NCI-H2107 (cell line): ENCODE measurements around the gene LBX1.

Source experiments
- DNase-seq: peaks from one replicate; lab custom pipeline; 2025; lab: John Stamatoyannopoulos, UW

LBX1 gene

DNA sequence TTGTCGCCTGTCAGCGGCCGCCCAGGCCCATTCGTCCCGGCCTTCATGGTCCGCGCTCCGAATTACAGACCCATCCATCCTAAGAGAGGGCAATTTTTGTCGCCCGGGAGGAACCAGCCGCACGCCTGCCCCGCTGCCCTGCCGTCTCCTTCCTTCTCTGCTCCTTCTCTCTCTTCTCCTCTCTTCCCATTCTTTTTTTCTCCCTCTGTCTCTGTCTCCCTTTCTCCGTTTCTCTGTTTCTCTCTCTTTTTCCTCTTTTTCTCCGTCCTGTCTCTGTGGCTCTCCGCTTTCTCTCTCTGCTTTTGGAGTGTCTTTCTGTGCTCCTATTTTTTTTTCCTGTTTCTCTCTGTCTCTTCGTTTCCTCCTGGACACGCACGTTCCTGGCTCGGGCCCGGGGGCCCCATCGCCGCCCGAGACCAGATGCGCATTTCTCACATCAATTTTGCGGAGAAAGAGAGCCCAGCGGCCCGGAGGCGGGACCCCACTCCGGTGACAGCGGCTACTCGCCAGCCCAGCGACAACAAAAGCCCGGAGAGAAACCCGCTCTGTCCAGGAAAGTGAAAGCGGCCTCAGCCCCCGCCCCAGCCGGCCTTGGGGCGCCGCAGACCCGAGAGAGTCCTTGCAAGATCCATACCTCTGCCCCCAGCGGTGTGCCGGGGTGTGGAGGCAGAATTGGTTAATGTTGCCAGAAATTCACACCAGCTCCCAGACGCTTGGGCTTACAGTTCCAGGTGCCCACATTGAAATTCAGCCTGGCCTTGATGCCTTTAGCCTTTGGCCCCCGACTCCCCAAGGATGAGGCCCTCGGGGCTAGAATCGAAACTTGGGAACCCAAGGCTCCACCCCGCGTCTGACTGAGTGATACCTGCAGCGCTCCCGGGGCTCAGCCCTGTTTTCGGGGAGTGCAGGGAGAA lies 4.1 kb downstream of the LBX1 start:
- DNase-seq = no peak

DNA sequence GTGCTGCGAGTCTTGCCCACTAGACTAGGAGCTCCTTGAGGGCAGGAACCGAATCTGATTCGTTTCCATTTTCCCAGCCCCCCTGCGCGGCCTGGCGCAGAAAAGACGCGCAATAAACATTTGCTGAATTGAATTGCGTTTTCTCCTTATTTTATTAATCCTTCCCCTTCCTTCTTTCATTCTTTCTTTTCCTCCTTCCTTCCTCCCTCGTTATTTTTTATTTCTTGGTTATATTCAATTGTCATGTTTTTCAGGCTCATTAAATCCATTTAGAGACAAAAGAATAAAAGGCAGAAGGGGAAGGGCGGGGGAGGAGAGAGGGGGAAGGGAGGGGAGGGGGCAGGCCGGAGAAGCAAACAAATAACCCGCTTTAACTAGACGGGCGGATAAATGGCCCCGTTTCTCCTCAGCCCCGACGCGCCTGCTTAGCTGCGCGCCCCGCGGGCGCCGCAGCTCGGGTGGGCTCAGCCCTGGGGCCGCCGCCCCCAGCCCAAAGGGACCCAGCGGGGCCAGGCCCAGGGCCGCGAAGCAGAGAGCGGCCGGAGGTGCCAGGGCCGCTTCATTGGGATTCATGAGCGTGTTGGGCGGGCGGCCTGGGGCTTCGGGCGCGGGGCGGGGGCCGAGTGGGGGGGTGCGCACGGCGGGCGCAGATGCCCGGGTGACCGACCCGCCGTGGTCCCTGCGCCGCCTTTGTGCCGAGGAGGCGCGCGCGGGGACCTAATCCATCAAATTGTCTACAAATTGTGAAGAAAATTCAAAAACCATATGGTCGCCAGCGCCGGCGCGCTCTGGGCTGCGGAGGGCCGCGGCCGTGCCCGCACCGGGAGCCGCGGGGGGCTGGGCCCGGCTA lies 5.0 kb downstream of the LBX1 start:
- DNase-seq = no peak

DNA sequence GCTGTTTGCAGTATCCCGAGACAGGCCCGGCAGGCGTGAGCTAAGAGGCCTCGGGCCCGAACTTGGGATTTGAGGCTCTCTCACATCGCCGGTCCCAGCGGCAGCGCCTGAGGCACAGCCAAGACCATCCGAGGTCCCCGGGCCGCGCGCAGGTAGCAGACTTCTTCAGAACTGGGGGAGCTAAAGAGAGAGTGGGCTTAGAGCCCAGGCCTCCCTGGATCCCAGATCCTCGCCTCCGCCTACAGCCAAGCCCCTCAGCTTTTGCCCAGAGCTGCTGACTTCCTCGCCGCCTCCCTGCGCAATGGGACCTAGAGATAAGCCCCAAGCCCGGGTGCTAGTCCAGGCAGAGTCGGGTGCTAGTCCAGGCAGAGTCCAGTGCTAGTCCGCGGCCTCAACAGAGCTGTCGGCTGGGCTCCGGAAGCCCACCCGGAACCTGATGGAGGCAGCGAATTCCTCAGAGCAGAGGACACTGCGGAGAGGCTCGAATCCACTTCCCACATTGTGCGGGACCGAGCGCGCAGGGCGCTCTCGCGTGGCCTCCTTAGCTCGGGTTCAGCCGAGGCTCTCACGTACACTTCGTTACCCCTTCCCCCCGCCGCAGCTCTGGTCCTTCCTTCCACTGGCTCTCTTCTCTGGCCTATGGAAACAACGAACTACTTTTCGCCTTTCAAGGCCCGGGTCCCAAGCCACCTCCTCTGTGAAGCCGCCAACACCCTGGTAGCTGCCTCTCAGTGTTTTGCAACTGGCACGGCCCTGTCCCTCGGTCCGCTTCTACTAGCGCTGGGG lies 5.8 kb downstream of the LBX1 start:
- DNase-seq = no peak

DNA sequence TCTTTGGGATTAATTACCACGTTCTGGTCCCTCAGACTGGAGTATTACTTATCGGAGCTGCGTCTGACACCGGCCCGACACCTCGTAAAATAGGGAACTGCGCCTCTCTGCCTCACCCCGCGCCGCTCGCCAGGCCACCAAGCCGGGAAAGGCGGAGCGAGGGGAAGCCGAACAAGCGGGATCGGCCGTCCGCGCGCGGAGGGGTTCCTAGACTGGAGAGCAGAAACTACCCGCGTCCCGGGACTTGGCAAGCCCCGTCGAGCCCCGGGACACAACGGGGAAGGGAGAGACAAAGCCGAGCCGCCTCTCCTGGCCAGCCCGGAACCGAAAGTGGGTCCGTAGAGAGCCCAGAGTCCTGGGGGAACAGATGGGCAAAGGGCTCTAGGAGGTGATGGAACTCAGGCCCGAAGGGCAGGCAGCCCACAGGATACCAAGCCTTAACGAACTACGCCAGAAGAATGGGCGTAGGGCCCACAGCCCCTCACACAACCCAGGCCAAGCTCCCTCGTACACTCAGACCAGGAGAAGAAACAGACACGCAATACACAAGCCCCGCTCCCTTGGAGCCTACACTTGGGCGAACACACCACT lies 6.5 kb downstream of the LBX1 start:
- no peak for DNase-seq

DNA sequence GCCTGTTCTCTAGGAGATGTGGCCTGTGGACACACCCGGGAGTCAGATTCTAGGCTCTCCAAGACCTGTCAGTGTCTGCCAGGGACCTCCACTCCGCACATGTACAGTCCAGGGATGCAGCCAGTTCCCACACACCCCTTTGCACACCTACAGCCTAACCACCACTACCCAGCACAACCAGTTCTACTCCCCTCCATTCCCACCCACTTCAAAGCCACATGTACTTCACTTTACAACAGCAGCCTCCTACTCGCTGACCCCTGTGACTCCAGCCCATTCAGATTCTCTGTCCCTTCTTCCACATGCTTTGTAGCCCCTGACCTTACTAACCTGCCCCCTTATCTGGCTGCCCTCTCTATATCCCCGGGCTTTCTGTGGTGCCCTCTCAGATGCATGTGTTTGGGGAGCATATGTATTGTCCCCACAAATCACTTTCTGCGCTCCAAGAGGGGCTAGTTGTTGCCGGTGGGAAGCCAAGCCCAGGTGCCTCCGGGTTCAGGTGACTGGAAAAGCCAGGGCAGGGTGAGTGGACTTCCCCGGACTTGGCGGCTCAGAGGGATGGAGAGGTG lies 7.2 kb downstream of the LBX1 start:
- DNase-seq = no peak

DNA sequence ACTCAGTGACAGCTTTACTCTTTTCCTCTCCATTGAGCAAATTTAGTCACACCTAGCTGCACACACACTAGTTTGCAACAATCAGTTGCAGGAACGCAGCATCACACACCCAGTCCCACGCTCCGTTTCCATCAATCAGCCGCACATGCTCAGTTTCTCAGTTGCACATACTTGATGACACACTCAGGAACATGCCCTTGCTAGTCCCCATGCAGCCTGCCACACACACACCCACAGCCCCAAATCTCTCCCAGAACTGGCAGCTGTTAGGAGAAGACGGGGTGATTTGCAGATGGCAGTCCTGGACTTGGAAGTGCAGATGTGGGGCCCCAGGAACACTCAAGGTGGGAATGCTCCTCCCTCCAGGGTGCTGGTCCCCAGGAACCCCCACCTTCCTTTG lies 7.7 kb downstream of the LBX1 start:
- no peak for DNase-seq

DNA sequence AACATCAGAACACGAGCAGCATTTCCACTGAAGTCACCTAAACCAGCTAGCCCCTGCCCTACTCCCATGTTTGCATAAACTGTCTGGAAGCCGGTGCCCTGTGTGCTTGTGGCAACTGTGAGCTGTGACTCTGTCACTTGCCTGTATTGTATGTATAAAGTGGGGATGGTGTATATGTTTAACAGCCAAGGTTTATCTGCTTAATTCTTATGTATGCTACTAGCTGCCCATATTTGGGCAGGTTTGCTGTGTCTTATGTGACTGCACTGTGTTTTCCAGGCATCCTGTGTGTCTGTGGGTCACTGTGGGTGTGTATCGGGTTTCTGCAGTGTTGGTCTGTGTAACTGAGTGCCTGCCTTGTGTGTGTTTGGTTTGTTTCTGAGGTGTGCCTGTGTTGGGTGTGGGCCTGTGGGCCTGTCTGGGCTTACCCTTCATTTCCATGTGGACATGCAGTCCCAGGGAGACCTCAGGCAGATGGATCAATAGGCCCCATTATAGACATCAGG lies 9.3 kb downstream of the LBX1 start:
- no peak for DNase-seq

DNA sequence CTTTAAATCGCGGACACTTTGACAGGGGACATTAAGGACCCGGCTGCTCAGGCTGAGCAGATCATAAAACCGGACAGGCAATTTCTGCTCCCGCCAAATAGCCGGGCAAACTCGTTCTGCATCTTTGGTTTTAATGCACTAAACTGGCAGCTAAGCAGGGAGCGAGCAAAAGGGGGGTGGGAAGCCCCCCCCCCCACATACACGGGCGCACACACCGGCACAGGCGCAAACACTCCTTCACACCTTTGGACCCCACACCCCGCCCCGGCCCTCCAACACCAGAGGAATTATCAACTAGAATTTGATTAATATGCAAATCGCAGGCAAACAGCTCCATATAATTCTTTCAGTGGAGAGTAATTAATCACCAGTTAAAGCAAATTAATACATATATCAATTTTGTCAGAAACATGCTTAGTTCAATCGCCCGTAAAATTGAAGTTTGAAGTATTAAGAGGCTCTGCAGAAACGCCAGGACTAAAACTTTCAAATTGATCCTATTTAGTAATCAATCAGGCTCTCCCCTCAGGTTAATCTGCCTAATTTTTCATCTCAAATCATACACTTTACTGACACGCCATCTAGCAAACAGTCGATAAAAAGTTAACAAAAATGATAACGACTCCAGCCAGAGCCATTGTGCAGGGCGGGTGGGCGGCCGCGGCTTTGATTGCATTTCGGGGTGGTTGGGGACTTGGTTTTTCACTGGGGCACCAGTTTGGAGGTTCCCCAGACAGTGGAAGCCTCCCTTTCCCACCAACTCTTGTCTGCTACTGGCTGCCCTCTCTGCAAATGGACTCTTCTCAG lies 9.9 kb downstream of the LBX1 start:
- DNase-seq = no peak

DNA sequence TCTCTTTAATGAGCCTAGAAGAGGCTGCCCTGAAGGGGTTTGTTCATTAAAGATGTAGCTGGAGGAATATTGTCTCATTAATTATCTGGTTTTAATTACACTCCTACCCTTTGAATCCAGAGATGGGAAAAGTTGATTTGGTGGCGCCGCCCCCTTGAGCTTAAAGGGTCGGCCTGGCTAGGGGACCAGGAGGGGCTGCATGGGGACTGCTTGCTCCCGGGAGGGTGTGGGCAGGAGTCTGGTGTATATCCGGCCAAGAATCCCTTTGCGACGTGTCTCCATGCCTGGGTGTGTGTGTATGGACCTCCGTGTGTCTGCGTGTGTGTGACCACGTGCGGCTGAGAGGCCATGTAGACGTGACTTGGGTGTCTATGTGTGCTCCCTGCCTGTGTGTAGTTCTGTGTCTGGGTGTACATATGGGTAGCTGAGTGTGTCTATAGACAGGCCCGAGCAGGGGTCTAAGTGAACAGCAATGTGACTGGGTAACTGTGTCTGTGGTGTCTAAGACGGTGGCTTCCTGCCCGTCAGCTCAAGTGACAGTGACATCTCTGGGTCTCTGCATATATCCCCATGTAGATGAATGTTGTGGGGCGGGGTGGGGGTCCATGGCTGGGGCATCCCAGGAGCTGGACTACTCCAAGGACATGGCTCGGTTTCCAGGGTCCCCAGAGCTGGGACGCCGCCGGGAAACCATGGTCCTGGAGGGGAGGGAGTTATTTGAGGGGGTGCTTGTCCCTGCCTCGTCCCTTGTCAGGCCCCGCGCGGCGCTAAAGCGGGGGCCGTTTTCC lies 10.7 kb downstream of the LBX1 start:
- DNase-seq = no peak

DNA sequence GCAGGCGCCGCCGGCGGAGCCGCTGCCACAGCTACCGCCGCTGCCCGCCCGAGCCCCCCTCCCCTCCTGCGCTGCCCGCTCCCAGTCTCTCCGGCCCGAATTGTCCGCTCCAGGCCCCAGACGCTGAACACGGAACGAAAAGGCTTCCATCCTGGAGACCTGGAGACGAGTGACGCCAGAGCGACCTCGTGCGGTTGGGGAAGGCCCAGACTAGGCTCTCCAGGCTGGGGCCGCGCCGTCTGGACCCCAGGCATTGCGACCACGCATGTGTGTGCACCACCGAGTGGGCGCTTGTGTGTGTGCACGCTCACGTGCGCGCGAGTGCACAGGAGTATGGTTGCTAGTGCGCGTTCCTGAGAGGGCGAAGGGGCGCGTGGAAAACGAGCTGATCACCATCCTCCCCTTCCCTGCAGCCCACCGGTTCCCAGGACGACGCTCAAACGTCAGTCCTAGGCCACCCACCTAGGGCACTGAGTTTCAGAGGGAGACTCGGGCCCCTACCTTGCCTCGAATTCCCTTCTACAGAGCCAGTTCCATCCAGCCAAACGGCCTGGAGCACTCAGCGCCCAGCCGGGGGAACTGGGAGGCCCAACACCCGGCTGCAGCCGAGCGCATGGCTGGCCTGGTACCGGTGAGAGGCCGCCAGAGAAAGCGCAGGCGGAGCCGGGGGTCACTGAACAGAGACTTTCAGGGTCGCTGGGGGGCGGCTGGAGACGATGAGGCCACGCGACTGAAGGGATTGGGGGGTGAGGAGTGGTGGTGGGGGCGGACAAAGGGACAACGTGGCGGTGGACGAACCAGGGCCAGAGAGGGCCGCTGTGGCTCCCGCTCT lies 11.6 kb downstream of the LBX1 start:
- DNase-seq = no peak

DNA sequence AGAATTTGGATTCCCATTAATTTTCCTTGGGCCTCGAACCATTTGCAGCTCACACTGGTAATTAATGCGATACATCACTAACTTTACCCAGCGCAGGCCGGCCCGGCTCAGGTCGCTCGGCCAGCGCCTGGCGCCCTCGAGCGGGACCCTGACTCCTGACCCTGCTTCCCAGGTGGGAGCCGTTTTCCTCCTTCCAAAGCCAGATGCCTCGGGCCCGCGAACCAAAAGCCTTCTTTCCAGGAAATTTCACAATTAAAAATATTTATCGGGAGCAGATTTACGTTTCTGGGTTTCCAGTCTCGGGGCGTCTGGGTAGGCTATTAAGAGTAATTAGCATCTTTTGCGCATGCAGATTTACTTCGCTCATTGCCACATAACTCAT lies 12.2 kb downstream of the LBX1 start:
- no peak for DNase-seq

DNA sequence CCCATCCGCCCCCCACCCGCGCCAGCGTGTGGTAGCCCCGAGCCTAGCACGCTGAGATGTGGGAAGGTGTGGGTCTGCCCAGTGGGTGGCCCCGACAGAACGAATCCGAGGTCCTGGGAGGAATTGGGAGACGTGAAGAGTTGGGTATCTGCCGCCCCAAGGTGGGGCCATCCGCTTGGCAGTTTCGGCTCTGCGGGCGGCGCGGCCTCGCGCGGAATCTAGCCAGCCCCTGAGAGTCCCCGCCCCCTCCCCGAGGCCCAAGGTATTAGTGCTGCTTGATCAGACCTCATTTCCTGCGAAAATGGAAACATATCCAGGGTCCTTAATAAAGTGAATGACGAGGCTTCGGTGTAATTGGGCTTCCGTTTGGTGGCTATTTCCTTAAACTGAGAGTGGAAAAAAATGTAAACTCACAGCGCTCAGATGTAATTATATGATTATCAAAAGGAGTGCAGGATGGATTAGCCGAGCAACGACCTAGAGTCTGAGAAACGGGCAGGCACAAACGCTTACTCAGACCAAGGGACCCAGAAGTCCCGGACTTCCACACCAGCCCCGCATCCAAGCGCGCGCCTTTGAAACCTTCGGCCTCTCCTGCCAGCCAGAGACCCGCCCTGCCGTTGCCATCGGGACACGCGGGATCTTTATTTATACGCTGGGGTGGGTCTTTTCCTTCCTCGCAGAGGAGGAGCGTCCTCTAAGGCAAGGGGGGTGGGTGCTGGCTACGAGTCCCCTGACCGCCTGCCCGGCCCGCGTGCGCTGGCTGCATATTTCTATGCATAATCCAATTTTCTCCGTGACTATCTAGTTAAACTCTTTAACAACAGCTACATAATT lies 12.8 kb downstream of the LBX1 start:
- DNase-seq = no peak

DNA sequence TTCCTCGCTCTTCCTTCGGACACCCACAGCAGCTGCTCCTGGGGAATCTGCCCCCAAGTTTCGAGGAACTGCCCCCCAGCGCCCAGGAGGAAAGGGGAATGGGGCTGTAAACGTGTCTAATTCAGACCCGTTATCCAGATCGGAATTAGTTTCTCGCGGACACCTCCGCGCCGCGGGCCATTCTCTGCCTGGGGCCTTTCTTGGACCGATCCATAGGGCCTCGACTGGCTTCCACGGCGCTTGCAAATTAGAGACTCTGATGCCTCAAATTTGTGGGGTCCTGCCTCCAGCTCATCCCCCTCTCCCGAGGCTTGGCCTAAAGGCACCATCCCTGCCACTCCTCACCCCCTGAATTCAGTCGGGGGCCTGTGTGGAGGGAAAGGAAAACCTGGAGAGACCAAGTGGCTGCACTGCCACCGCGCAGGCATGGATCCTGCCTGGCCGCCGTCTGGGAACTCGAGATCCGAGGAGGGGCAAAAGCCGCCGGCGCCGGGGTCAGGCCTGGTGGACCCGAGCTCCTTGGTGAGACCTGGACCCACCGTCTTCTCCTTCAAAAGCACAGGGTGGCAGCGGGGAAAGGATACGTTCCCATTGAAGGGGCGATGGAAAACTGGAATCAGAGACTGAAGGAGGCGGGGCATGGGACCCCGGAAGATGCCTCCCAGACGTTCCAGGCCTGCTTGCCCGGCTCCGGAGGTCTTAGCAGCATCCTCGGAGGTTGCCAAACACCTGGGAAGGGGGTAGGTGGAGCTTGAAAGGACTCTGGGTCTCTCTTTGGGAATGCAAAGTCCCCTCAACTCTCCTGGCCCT lies 13.7 kb downstream of the LBX1 start:
- DNase-seq = no peak

DNA sequence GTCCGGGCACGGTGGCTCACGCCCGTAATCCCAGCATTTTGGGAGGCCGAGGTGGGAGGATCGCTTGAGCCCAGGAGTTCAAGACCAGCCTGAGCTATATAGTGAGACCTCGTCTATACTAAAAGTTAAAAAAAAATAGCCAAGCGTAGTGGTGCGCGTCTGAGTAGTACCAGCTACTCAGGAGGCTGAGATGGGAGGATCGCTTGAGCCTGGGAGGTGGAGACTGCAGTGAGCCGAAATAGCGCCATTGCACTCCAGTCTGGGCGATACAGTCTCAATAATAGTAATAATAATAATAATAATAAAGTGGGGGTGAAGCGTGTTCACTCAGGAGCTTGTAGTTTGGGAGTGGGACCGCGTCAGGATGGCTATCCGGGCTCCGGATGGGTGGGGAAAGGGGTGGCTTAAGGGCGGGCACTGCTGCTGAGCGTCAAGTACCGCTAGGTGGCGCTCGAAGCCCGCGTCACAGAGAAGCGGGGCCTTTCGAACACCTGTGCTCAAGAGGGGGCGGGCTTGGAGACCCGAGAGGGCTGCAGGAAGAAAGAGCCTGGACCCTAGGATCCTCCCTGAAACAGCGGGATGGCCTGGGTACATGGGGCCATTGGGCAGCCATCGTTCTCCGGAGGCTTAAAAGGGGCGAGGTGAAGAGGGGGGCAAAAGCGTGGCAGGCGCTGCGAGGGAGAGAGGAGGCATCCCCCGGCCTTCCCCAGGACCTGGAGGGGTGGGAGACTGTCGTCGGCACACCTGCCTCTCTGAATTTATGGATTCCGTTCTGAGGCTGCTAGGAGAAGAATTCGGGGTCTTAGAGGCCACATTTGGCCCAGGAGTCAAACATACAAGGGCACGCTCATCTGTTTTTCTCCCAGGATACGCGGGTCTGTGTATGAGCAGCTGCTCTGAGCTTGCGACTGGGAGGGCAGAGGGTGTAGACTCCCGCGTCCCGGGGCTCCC lies 14.5 kb downstream of the LBX1 start:
- DNase-seq = peak; percentile 19

DNA sequence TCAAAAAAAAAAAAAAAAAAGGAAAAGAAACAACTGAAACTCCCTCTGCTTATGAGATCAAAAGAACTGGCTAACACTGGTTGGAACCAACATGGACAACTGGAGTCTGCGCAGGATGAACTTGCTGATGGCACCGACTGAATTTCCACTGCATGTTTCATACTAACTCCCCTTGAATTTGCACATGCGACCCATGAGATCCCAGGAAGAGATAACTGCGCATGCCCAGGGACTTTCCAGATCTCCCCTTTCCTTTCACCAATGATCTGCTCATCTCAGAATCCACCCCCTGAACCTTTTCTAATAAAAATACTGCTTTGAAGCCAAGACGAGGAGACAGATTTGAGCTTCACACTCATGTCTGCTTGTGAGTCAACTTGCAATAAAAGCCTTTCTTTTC lies 20.7 kb downstream of the LBX1 start:
- no peak for DNase-seq

DNA sequence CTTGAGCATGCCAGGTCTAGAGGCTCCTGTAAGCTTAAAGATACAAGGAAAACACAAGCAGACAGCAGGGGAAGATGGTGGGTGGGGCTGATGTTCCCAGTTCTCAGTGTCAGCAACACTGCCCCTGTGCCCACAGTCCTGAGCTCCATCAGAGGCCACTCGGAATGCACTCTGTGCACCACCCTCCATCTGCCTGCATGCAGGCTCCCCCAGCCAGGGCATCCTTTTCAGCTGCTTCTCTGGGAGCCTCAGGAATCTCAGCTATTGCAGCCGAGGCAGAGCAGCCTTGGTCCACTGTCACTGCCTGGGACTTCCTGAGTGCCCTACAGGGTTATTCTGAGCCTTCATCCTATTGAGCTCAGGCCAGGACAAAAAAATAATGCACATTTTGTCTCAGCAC lies 22.2 kb downstream of the LBX1 start:
- no peak for DNase-seq
